GM12872 (cell line): ENCODE data around the gene DOP1B.

ENCODE experiments used
- CTCF ChIP-seq: IDR thresholded peaks from 3 replicates; pipeline ENCODE4 v1.5.1; 2011; ENCODE audit warnings: low read depth, mild to moderate bottlenecking, low read length, moderate library complexity; ENCODE audit not compliant: insufficient read depth

DOP1B gene

GRCh38 chr21:36203603-36203889 is 46.9 kb downstream of the DOP1B start:
- TF ChIP-seq CTCF: no peak

DNA sequence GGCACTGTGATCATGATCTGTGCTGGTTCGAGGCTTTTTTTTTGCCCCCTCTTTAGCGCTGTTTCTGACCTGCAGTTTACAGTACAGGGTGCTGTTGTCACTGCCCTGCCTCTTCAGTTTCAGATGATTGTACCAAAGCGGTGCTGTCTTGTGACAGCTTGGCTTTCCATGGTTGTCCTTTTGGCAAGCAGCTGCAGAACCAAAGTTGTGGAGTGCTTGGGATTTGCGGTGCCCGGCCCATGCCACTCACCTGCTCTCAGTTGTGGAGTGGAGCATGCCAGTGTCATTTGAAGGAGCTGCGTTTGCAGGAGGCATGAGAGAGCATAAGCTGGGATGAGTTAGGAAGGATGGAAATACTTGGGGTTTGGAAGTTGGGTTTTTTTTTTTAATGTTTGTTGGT is 48.4 kb downstream of the DOP1B start:
- no peak for TF ChIP-seq CTCF

- no peak for TF ChIP-seq CTCF
Measured at GRCh38 chr21:36205962-36206361, 49.3 kb downstream of the DOP1B start.
